ENCODE measurements around the gene DMWD.

GRCh38 chr19:45780146-45780447 lies 12.5 kb downstream of the DMWD start:
- no peak for TF ChIP-seq POLR2A (IDR thresholded peaks at IDR 0.05; ENCODE audit: low read length)
- TF ChIP-seq, protein P1, sequence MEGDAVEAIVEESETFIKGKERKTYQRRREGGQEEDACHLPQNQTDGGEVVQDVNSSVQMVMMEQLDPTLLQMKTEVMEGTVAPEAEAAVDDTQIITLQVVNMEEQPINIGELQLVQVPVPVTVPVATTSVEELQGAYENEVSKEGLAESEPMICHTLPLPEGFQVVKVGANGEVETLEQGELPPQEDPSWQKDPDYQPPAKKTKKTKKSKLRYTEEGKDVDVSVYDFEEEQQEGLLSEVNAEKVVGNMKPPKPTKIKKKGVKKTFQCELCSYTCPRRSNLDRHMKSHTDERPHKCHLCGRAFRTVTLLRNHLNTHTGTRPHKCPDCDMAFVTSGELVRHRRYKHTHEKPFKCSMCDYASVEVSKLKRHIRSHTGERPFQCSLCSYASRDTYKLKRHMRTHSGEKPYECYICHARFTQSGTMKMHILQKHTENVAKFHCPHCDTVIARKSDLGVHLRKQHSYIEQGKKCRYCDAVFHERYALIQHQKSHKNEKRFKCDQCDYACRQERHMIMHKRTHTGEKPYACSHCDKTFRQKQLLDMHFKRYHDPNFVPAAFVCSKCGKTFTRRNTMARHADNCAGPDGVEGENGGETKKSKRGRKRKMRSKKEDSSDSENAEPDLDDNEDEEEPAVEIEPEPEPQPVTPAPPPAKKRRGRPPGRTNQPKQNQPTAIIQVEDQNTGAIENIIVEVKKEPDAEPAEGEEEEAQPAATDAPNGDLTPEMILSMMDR (IDR thresholded peaks at IDR 0.05), result no peak

All from A549 (cell line).